Measurements from ENCODE around the gene MLLT10. TPM values are rescaled to one million over a fixed set of nuclear protein-coding genes. Genes with fewer than 3 reads are reported as not detected.

MLLT10 gene
- total and polyA plus RNA-seq, 2 experiments from 2014 or later, result 16.8 to 34.9 TPM

DNA sequence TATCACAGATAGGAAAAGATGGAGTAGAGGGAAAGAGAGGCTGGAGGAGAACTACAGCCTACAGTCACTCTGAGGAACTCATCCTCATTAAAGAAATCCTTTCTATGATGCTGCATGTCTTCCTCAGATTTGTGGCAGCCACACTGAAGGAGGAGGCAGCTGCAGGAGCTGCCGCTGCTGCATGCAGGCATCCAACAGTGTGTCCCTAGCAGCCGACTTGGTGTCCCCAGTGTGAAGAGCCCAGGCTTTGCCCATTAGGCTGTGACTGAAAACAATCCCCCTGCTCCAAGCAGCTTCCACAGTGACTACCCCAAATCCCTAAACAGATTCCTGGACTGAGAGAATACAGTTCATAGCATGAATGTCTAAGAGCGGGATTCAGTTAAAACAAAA is 31.7 kb upstream of the MLLT10 start:
- Histone ChIP-seq H3K4me1 (ENCODE audit: insufficient read depth) (peaks cover 31% of the 10 kb centered on the region), H3K9me3 (ENCODE audit: low read depth) (no peaks in the 10 kb centered on the region), H4K20me1 (ENCODE audit: insufficient read depth, poor library complexity, severe bottlenecking) (no peaks in the 10 kb centered on the region), H3K9me2 (replicated peaks; ENCODE audit: insufficient read depth) (no peaks in the 10 kb centered on the region), H3K4me3 (no peak overlapping the region), H3K79me2 (peaks cover 2% of the 10 kb centered on the region), H3K36me3 (replicated peaks; ENCODE audit: insufficient read depth, low read depth) (no peaks in the 10 kb centered on the region), H3K27ac (no peak overlapping the region), H2AFZ (no peak overlapping the region), H3K27me3 (peaks cover 46% of the 10 kb centered on the region), H3K4me2 (no peak overlapping the region)
- no peak for DNase-seq (ENCODE audit: low spot score)
- TF ChIP-seq EZH2 (IDR thresholded peaks at IDR 0.05; ENCODE audit: borderline replicate concordance) (no peak), EZH2phosphoT487 (IDR thresholded peaks at IDR 0.05; ENCODE audit: low read depth, severe bottlenecking, unreplicated experiment) (no peak)
- TF ChIP-seq, protein P1, sequence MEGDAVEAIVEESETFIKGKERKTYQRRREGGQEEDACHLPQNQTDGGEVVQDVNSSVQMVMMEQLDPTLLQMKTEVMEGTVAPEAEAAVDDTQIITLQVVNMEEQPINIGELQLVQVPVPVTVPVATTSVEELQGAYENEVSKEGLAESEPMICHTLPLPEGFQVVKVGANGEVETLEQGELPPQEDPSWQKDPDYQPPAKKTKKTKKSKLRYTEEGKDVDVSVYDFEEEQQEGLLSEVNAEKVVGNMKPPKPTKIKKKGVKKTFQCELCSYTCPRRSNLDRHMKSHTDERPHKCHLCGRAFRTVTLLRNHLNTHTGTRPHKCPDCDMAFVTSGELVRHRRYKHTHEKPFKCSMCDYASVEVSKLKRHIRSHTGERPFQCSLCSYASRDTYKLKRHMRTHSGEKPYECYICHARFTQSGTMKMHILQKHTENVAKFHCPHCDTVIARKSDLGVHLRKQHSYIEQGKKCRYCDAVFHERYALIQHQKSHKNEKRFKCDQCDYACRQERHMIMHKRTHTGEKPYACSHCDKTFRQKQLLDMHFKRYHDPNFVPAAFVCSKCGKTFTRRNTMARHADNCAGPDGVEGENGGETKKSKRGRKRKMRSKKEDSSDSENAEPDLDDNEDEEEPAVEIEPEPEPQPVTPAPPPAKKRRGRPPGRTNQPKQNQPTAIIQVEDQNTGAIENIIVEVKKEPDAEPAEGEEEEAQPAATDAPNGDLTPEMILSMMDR (IDR thresholded peaks at IDR 0.05; ENCODE audit: poor library complexity), result no peak
- WGBS (ENCODE audit: low lambda C conversion rate, missing lambda C conversion rate), result 87% methylated on average over 3 of the region's 3 CpGs

DNA sequence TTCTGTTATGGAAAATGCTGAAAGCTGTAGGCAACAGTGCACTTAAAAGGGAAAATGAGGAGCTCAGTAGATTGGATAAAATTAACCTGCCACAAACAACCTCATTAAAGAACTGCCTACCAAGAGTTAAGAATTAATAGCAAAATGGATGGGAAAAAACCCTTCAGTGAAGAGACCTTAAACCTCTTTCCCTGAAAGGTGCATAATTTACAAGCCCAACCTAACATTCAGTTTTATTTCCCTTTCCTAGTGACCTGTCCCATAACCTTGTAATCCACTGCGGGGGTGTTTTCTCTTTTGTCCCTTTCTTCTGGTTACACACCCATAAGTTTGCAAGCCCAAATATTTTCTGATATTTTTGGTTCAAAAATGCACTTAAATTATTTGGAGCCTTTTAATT is 30.5 kb upstream of the MLLT10 start:
- no peak for DNase-seq (ENCODE audit: low spot score)
- TF ChIP-seq, protein P1 (IDR thresholded peaks at IDR 0.05; ENCODE audit: poor library complexity), result no peak
- TF ChIP-seq EZH2 (IDR thresholded peaks at IDR 0.05; ENCODE audit: borderline replicate concordance) (no peak), EZH2phosphoT487 (IDR thresholded peaks at IDR 0.05; ENCODE audit: low read depth, severe bottlenecking, unreplicated experiment) (no peak)
- no peak overlapping the region for H2AFZ ChIP-seq
- no peaks in the 10 kb centered on the region for H4K20me1 ChIP-seq (ENCODE audit: insufficient read depth, poor library complexity, severe bottlenecking)
- H3K9me2 ChIP-seq (replicated peaks; ENCODE audit: insufficient read depth), result no peaks in the 10 kb centered on the region
- no peak overlapping the region for H3K4me2 ChIP-seq
- H3K27ac ChIP-seq, result no peak overlapping the region
- no peaks in the 10 kb centered on the region for H3K36me3 ChIP-seq (replicated peaks; ENCODE audit: insufficient read depth, low read depth)
- H3K27me3 ChIP-seq, result peaks cover 40% of the 10 kb centered on the region
- H3K79me2 ChIP-seq, result peaks cover 2% of the 10 kb centered on the region
- WGBS (ENCODE audit: low lambda C conversion rate, missing lambda C conversion rate), result 78% methylated on average over 1 of the region's 1 CpG
- peaks cover 32% of the 10 kb centered on the region for H3K4me1 ChIP-seq (ENCODE audit: insufficient read depth)
- no peaks in the 10 kb centered on the region for H3K9me3 ChIP-seq (ENCODE audit: low read depth)
- H3K4me3 ChIP-seq, result no peak overlapping the region

DNA sequence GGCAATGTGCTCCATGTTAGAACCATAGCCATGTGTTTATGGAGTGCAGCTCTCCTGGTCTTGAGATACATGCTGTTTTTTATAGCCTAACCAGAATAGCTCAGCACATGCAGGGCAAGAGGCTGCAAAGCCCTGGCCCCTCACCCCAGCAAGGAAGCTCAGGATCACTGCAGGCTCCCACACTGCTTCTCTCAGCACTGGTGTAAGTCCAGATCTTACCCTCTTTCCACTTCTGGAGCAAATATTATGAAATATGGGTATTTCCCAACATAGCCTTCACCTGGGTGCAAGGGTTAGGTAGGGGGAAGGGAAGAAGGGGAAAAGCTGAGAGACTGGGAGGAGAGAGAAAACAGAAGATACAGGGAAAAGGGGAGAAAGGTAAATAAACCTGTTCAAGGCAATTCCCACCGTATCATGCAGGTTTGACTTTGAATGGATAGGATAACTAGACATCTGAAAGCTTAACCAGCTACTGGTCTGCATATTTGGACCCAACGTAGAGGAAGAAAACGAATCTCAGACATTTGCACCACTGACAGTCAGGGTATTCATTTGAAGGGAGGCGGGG is 28.2 kb upstream of the MLLT10 start:
- Histone ChIP-seq H3K4me3 (no peak overlapping the region), H3K79me2 (peaks cover 8% of the 10 kb centered on the region), H3K27me3 (peaks cover 20% of the 10 kb centered on the region), H4K20me1 (ENCODE audit: insufficient read depth, poor library complexity, severe bottlenecking) (no peaks in the 10 kb centered on the region), H3K36me3 (replicated peaks; ENCODE audit: insufficient read depth, low read depth) (no peaks in the 10 kb centered on the region), H2AFZ (no peak overlapping the region), H3K9me3 (ENCODE audit: low read depth) (no peaks in the 10 kb centered on the region), H3K4me2 (peak overlapping the region; percentile 87), H3K9me2 (replicated peaks; ENCODE audit: insufficient read depth) (no peaks in the 10 kb centered on the region), H3K4me1 (ENCODE audit: insufficient read depth) (peaks cover 31% of the 10 kb centered on the region), H3K27ac (peak overlapping the region; percentile 72)
- TF ChIP-seq EZH2phosphoT487 (IDR thresholded peaks at IDR 0.05; ENCODE audit: low read depth, severe bottlenecking, unreplicated experiment) (no peak), EZH2 (IDR thresholded peaks at IDR 0.05; ENCODE audit: borderline replicate concordance) (no peak)
- TF ChIP-seq, protein P1 (IDR thresholded peaks at IDR 0.05; ENCODE audit: poor library complexity), result no peak
- WGBS (ENCODE audit: low lambda C conversion rate, missing lambda C conversion rate), result 63% methylated on average over 4 of the region's 4 CpGs
- DNase-seq (ENCODE audit: low spot score), result no peak

Data from hepatocyte (in vitro differentiated cells).